ENCODE data around the gene COX15.

DNA sequence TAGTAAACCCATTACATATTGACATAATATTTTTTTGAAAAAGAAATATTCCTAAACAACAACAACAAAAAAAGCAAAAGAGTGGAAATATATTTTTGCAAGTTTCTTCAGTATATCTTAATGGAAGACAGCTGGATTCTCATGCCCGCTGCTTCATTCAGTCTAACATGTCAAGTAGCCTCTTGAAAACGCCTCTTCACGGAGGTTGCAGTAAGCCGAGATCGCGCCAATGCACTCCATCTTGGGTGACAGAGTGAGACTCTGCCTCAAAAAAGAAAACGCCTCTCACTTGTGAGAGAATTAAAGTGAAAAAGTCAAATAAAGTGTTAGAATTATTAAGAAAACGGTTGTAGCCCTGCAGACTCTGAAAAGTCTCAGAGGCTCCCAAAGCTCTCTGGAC lies 1.4 kb upstream of the COX15 start:
- TF ChIP-seq, protein P1, sequence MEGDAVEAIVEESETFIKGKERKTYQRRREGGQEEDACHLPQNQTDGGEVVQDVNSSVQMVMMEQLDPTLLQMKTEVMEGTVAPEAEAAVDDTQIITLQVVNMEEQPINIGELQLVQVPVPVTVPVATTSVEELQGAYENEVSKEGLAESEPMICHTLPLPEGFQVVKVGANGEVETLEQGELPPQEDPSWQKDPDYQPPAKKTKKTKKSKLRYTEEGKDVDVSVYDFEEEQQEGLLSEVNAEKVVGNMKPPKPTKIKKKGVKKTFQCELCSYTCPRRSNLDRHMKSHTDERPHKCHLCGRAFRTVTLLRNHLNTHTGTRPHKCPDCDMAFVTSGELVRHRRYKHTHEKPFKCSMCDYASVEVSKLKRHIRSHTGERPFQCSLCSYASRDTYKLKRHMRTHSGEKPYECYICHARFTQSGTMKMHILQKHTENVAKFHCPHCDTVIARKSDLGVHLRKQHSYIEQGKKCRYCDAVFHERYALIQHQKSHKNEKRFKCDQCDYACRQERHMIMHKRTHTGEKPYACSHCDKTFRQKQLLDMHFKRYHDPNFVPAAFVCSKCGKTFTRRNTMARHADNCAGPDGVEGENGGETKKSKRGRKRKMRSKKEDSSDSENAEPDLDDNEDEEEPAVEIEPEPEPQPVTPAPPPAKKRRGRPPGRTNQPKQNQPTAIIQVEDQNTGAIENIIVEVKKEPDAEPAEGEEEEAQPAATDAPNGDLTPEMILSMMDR (IDR thresholded peaks at IDR 0.05) = no peak
- TF ChIP-seq POLR2A (IDR thresholded peaks at IDR 0.05) = no peak
